ENCODE data around the gene WDCP.
A peak's percentile ranks its signal among the peaks of the same experiment; 100 is the strongest.

The WDCP gene

DNA sequence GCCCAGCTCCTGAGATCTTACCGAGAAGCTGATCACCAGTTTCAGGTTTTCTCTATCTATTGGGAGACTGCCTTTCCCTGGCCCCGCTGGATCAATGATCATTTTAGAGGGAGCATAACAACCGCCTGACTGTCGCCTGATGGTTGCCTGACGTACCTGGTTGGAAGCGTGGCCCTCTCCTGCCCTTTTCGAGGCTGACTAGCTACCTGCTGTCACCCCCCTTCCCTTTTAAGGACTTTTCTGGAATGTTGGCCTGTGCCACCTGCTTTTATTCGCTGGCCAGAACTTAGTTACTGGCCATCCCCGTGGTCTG is 37.9 kb downstream of the WDCP start:
- TF ChIP-seq, protein P1, sequence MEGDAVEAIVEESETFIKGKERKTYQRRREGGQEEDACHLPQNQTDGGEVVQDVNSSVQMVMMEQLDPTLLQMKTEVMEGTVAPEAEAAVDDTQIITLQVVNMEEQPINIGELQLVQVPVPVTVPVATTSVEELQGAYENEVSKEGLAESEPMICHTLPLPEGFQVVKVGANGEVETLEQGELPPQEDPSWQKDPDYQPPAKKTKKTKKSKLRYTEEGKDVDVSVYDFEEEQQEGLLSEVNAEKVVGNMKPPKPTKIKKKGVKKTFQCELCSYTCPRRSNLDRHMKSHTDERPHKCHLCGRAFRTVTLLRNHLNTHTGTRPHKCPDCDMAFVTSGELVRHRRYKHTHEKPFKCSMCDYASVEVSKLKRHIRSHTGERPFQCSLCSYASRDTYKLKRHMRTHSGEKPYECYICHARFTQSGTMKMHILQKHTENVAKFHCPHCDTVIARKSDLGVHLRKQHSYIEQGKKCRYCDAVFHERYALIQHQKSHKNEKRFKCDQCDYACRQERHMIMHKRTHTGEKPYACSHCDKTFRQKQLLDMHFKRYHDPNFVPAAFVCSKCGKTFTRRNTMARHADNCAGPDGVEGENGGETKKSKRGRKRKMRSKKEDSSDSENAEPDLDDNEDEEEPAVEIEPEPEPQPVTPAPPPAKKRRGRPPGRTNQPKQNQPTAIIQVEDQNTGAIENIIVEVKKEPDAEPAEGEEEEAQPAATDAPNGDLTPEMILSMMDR (conservative IDR thresholded peaks at IDR 0.05; ENCODE audit: low read length): no peak
- no peak overlapping the region; the same call in 1 of the 2 replicates for H3K4me3 ChIP-seq (ENCODE audit: low read length)
- DNase-seq (ENCODE audit: low read depth): no peak

DNA sequence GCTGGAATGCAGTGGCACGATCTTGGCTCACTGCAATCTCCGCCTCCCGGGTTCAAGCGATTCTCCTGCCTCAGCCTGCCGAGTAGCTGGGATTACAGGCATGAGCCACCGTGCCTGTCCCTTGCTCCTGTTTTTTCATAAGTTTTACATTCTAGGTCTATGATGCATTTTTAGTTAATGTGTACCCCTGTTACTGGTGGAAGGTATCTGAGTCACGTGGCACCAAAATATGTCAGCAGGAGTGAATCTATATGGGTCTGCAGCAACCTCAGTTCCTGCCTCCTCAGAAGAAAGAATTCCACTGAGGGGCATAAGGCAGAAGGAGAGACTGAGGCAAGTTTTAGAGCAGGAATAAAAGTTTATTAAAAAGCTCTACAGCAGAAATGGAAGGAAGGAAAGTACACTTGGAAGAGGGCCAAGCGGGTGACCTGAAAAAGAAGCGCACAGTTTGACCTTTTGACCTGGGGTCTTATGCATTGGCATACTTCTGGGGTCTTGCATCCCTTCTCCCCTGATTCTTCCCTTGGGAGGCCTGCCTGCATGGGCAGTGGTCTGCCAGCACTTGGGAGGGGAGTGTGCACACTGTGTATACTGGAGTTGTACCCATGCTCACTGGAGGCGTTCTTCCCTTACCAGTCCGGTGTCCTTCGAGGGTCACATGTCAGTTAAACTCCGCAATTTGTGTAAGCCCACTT is 38.4 kb downstream of the WDCP start:
- no peak for DNase-seq (ENCODE audit: low read depth)
- H3K4me3 ChIP-seq (ENCODE audit: low read length): no peak overlapping the region
- TF ChIP-seq, protein P1 (conservative IDR thresholded peaks at IDR 0.05; ENCODE audit: low read length): no peak

- H3K4me3 ChIP-seq (ENCODE audit: low read length): no peak overlapping the region
- no peak for DNase-seq (ENCODE audit: low read depth)
- TF ChIP-seq, protein P1 (conservative IDR thresholded peaks at IDR 0.05; ENCODE audit: low read length): no peak
These were observed 39.5 kb downstream of the WDCP start for GRCh38 chr2:24007693-24008092.

GRCh38 chr2:23994567-23994966 is 52.6 kb downstream of the WDCP start:
- TF ChIP-seq, protein P1 (conservative IDR thresholded peaks at IDR 0.05; ENCODE audit: low read length): no peak
- no peak overlapping the region for H3K4me3 ChIP-seq (ENCODE audit: low read length)
- no peak for DNase-seq (ENCODE audit: low read depth)

- no peak overlapping the region for H3K4me3 ChIP-seq (ENCODE audit: low read length)
- TF ChIP-seq, protein P1 (conservative IDR thresholded peaks at IDR 0.05; ENCODE audit: low read length): no peak
- no peak for DNase-seq (ENCODE audit: low read depth)
These were observed 53.4 kb downstream of the WDCP start for GRCh38 chr2:23993736-23994269.

DNA sequence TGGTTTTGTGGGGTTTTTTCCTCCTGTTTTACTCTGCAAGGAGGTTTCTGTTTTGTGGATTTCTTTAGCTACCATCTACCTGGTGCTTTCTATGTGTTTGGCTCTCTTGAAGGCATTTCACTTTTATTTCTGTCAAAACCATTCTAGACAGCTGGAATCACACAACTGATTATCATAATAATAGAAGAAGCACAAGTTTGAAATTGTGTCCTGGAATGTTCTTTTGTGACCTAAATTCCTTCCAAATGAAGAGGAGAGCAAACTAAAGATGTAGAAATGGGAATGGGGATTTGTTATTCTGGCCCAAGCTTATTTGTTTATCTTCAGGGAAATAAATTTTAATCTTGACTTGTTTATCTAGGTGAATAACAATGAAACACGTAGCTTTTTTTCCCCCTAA is 54.3 kb downstream of the WDCP start:
- TF ChIP-seq, protein P1 (conservative IDR thresholded peaks at IDR 0.05; ENCODE audit: low read length): no peak
- no peak overlapping the region for H3K4me3 ChIP-seq (ENCODE audit: low read length)
- no peak for DNase-seq (ENCODE audit: low read depth)

DNA sequence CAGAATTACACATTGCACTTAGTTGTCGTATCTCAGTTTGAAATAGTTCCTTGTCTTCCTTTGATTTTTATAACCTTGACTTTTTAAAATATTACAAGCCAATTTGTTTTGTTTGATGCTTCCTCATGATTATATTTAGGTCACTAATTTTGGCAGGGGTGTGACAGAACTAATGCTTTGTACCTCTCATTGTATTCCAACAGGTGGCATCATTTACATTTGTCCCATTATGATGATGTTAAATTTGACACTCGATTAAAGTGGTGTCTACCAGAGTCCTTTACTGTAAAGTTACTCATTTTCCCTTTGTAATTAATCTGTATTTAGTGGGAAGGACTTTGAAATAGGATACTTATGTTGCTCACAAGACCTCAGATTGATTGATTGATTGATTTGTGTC is 58.8 kb downstream of the WDCP start:
- TF ChIP-seq, protein P1 (conservative IDR thresholded peaks at IDR 0.05; ENCODE audit: low read length): peak; percentile 40
- DNase-seq (ENCODE audit: low read depth): peak; percentile 17
- no peak overlapping the region for H3K4me3 ChIP-seq (ENCODE audit: low read length)

Measured in AG10803 (cell line).